ENCODE results near the gene FTO.

Gene FTO

GRCh38 chr16:54121539-54122295 lies 417.8 kb downstream of the FTO start:
- Histone ChIP-seq H3K4me1 (ENCODE audit: control insufficient read depth in 1 of 2, insufficient read depth in 1 of 2, low read depth in 1 of 2, low read length in 1 of 2) (peaks cover 25% of the 10 kb centered on the region in 2 experiments), H3K27me3 (no peaks in the 10 kb centered on the region), H3K27ac (no peak overlapping the region), H3K4me3 (ENCODE audit: low read depth in 1 of 2, low read length in 1 of 2) (no peak overlapping the region), H3K9me3 (no peaks in the 10 kb centered on the region), H3K36me3 (no peaks in the 10 kb centered on the region)
- no peak for TF ChIP-seq CTCF (IDR thresholded peaks at IDR 0.05)

GRCh38 chr16:54123766-54124165 lies 419.8 kb downstream of the FTO start:
- no peak for TF ChIP-seq CTCF (IDR thresholded peaks at IDR 0.05)
- Histone ChIP-seq H3K9me3 (no peaks in the 10 kb centered on the region), H3K4me1 (ENCODE audit: control insufficient read depth in 1 of 2, insufficient read depth in 1 of 2, low read depth in 1 of 2, low read length in 1 of 2) (peaks cover 25% of the 10 kb centered on the region in 2 experiments), H3K36me3 (no peaks in the 10 kb centered on the region), H3K27me3 (no peaks in the 10 kb centered on the region), H3K27ac (no peak overlapping the region), H3K4me3 (ENCODE audit: low read depth in 1 of 2, low read length in 1 of 2) (no peak overlapping the region)

GRCh38 chr16:54125751-54126655 lies 422.0 kb downstream of the FTO start:
- Histone ChIP-seq H3K4me3 (ENCODE audit: low read depth in 1 of 2, low read length in 1 of 2) (no peak overlapping the region), H3K27ac (no peak overlapping the region), H3K9me3 (no peaks in the 10 kb centered on the region), H3K4me1 (ENCODE audit: control insufficient read depth in 1 of 2, insufficient read depth in 1 of 2, low read depth in 1 of 2, low read length in 1 of 2) (peaks cover 25% of the 10 kb centered on the region in 2 experiments), H3K27me3 (no peaks in the 10 kb centered on the region), H3K36me3 (no peaks in the 10 kb centered on the region)
- no peak for TF ChIP-seq CTCF (IDR thresholded peaks at IDR 0.05)

DNA sequence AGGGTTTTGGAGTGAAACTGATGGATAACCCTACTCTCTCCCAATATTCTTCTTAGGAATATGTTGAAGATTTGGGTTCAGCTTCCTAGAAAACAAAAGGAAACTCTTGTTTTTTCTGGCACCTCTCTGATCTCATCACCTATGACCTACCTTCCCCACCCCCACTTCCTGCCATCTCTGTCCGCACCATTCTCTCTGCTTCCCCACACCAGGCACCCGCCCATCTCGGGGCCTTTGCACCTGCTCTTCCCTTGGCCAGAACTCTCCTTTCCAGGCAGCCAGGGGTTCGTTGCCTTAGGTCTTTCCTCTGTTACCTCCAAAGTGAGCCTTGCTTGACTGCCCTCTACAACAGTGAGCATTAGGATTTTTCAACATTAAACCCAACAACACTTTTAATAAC lies 423.0 kb downstream of the FTO start:
- no peak for TF ChIP-seq CTCF (IDR thresholded peaks at IDR 0.05)
- Histone ChIP-seq H3K4me3 (ENCODE audit: low read depth in 1 of 2, low read length in 1 of 2) (no peak overlapping the region), H3K36me3 (no peaks in the 10 kb centered on the region), H3K4me1 (ENCODE audit: control insufficient read depth in 1 of 2, insufficient read depth in 1 of 2, low read depth in 1 of 2, low read length in 1 of 2) (peaks cover 25% of the 10 kb centered on the region in 2 experiments), H3K27ac (no peak overlapping the region), H3K9me3 (no peaks in the 10 kb centered on the region), H3K27me3 (no peaks in the 10 kb centered on the region)

- Histone ChIP-seq H3K9me3 (no peaks in the 10 kb centered on the region), H3K27me3 (no peaks in the 10 kb centered on the region), H3K27ac (no peak overlapping the region), H3K4me3 (ENCODE audit: low read depth in 1 of 2, low read length in 1 of 2) (no peak overlapping the region), H3K36me3 (no peaks in the 10 kb centered on the region), H3K4me1 (ENCODE audit: control insufficient read depth in 1 of 2, insufficient read depth in 1 of 2, low read depth in 1 of 2, low read length in 1 of 2) (peaks cover 21 to 25% of the 10 kb centered on the region in 2 experiments)
- TF ChIP-seq CTCF (IDR thresholded peaks at IDR 0.05), result no peak
Observed at GRCh38 chr16:54128629-54129234, 424.8 kb downstream of the FTO start.

All from neutrophil (primary cell).